Measurements from ENCODE around the gene STOM. TPM values are rescaled to one million over a fixed set of nuclear protein-coding genes. Genes with fewer than 3 reads are reported as not detected.
"Not testable (repeated sequence)": the region's sequence is repeated elsewhere in the genome, so short reads cannot be mapped to it uniquely, and the experiment has no call there.

Gene STOM
- total RNA-seq, 2 donors from 2014 or later: 77.9 to 115 TPM

DNA sequence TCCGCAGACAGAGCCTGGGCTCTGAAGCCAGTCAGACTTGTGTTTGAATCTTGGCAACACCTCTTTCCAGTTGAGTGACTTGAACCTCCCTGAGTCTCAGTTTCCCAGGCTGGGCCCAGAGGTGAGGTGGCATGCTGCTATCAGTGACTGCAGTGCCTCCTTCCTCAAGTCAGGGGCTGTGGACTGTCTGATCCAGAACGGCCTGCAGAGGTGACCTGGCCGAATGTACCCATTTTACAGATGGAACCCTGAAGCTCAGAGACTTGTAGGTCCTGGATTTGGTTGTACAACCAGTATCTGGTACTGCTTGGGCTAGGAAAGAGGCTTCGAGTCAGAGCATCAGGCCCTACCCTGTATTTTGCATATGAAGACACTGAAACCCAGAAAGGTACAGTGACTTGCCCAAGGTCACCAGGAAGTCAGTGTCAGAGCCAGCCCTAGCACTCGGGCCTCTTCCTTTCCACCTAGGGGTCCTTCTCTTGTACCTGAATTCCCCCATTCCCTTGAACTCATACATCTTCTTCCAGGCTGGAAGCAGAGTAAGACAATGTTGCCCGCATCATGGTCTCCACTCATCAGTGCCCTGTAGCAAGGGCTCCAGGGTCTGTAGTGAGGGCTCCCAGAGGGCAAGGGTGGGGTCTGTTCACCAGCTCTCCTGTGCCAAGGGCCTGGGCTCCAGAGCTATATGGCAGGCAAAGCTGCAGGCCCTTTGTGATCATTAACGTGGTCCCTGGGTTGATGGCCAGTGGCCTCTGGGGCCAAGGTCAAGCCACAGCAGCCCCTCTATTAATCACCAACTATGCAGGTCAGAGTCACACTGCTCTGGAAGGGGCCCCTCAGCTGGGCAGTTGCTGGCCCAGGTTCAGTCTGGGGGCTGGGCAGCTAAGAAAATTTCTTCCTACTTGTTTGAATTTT, 73.6 kb downstream of the STOM start:
- Mint-ChIP-seq H3K4me3 (no peak overlapping the region), H3K36me3 (ENCODE audit: low read depth) (peaks cover 11% of the 10 kb centered on the region), H3K27ac (no peak overlapping the region), H3K4me1 (peaks cover 16% of the 10 kb centered on the region), H3K27me3 (peaks cover 28% of the 10 kb centered on the region)
- DNase-seq (no peak), ATAC-seq (no peak)
- no peaks in the 10 kb centered on the region for H3K9me3 ChIP-seq (ENCODE audit: control insufficient read depth, low read length, poor library complexity, severe bottlenecking)

DNA sequence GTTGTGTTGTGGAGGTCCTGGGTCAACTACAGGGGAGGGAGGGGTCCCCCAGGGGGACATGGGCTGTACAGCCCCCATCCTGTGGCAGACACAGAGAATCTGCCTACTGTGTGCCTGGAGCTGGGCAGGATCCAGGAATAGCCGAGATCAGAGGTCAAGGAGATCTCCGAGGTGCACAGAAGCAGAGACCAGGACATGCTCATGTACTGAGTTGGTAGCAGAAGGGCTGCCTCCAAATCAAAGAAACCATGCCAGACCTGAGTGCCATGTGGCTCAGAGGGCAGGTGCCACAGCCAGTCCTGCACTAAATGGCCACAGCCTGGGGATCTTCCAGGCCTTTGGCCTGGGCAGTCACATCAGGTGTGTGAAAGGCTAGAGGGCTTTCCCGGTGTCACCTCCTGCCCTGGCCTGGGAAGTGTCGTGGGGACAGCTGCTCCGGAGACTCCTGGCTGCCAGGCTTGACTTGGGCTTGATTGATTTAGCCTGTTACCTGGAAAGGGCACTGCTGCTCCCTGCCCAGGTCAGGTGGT, 74.3 kb downstream of the STOM start:
- Mint-ChIP-seq H3K27ac (no peak overlapping the region), H3K27me3 (peaks cover 27% of the 10 kb centered on the region), H3K36me3 (ENCODE audit: low read depth) (peaks cover 11% of the 10 kb centered on the region), H3K4me1 (peaks cover 16% of the 10 kb centered on the region), H3K4me3 (no peak overlapping the region)
- no peaks in the 10 kb centered on the region for H3K9me3 ChIP-seq (ENCODE audit: control insufficient read depth, low read length, poor library complexity, severe bottlenecking)
- DNase-seq (no peak), ATAC-seq (no peak)

DNA sequence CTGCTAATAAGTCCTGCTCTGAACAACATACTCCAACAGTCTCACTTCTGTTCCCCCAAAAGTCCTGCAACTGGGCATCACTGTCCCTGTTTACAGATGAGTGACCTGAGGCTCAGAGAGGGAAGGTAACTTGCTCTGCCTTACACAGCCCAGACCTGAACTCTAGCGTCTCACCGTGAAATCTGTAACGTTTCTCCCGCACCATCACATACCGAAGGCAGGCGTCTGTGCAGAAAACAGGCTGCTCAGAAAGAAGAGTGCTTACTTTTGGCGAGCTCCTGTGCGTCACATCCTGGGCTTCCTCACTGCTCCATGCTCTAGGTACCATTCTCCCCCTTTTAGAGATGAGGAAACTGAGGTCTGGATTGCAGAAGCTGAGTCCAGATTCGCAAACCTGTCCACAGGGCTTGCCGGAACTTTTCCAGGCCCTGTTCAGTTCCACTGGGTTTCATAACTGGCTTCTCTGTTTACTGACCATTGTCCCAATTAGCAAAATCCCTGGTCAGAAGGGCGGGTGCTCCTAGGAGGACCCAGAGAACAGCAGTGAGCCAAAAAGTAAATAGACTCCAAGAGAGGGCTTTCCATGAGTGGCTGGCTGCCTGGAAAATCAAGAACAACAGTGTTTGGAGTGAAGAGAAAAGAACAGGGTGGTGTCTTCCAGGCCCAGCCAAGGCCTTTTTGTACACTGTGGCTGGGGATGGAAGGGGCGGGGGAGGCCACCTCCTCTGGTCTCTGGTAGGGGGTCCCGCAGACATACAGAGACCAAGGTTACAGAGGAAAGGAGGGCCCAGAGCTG, 75.0 kb downstream of the STOM start:
- Mint-ChIP-seq H3K27me3 (peaks cover 21% of the 10 kb centered on the region), H3K4me1 (peaks cover 10% of the 10 kb centered on the region), H3K4me3 (no peak overlapping the region), H3K27ac (no peak overlapping the region), H3K36me3 (ENCODE audit: low read depth) (peaks cover 6% of the 10 kb centered on the region)
- no peaks in the 10 kb centered on the region for H3K9me3 ChIP-seq (ENCODE audit: control insufficient read depth, low read length, poor library complexity, severe bottlenecking)
- no peak for ATAC-seq
- DNase-seq: no peak

DNA sequence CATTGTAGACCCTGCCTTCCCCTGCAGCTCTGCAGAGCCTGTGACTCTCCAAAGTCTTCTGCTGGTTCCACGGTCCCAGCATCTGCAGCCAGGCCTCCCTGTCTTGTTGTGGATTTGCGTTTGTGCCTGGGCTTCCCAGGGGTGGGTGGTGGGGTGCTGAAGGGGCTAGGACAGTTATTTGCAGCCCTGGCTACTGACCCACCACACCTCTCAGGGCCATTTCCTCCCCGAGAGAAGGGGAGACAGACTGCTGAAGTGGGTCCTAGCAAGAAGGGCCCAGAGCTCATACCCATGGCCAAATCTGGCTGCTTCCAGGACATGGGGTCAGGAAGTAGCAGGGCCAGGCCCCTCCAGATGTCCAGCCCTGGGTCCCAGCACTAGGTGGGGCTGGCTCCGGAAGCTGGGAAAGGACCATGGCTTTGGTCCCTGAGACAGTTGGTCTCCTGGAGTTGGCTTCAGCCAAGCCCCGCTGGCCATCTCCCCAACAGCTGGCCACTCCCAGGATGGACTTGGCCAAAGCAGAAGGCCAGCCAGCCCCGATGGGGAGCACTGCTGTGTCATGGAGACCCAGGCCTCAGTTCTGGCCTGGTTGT, 75.8 kb downstream of the STOM start:
- Mint-ChIP-seq H3K4me1 (peaks cover 8% of the 10 kb centered on the region), H3K4me3 (no peak overlapping the region), H3K27ac (no peak overlapping the region), H3K27me3 (peaks cover 18% of the 10 kb centered on the region), H3K36me3 (ENCODE audit: low read depth) (peaks cover 4% of the 10 kb centered on the region)
- ATAC-seq (no peak), DNase-seq (no peak)
- H3K9me3 ChIP-seq (ENCODE audit: control insufficient read depth, low read length, poor library complexity, severe bottlenecking): no peaks in the 10 kb centered on the region

DNA sequence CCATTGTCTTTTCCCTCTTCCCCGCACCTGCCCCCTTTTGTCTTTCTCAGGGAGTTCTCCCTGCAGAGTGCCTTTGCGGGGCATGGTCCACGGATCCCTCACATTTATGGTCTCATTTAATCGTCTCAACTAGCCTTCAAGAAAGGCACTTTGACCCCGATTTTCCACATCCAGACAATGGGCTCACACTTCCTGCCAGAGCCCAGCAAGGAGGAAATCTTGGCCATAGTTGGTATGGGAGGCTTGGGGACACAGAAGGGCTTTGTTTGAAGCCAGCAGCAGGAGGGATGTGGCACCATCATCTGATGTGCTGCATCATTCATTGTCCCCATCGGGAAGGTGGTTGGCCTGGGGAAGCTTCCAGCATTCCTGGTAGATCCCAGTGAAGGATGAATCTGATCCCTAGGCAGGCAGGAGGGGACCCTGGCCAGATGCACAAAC, 77.2 kb downstream of the STOM start:
- DNase-seq: no peak
- Mint-ChIP-seq H3K4me3 (no peak overlapping the region), H3K27me3 (peaks cover 9% of the 10 kb centered on the region), H3K36me3 (ENCODE audit: low read depth) (peaks cover 2% of the 10 kb centered on the region), H3K4me1 (no peaks in the 10 kb centered on the region), H3K27ac (no peak overlapping the region)
- no peak for ATAC-seq
- no peaks in the 10 kb centered on the region for H3K9me3 ChIP-seq (ENCODE audit: control insufficient read depth, low read length, poor library complexity, severe bottlenecking)

DNA sequence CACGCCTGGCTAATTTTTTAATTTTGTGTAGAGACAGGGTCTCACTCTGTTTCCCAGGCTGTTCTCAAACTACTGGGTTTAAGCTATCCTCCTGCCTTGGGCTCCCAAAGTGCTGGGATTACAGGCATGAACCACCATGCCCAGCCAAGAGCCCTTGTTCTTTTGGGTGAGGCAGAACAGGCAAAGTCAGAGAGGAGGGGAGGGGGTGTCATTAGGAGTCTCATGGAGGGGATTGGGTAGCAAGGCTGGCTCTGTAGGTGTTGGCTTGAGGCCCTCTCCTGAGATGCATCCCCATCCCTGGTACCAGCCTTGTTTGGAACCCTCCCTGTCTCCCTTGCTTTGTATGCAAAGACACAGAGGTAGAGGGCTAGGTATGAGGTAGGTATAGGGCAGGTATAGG, 78.0 kb downstream of the STOM start:
- Mint-ChIP-seq H3K4me3 (no peak overlapping the region), H3K36me3 (ENCODE audit: low read depth) (peaks cover 2% of the 10 kb centered on the region)
- no peak for ATAC-seq

DNA sequence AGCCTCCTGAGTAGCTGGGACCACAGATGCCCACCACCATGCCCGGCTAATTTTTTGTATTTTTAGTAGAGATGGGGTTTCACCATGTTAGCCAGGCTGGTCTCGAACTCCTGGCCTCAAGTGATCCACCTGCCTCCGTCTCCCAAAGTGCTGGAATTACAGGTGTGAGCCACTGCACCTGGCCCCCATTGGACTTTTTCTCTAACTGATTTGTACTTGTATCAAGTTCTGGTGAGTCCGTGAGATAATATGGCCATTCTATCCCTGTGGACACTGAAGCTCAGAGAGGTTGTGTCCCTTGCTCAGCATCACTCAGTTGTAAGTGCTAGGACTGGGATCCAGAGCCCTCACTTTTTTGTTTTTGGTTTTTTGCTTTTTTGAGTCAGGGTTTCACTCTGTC, 78.5 kb downstream of the STOM start:
- H3K27ac Mint-ChIP-seq; H3K27me3 Mint-ChIP-seq; H3K4me3 Mint-ChIP-seq; H3K4me1 Mint-ChIP-seq; ATAC-seq; H3K9me3 ChIP-seq (ENCODE audit: control insufficient read depth, low read length, poor library complexity, severe bottlenecking); DNase-seq; H3K36me3 Mint-ChIP-seq (ENCODE audit: low read depth): not testable (repeated sequence)

More for the DNA sequence above, 78.0 kb downstream of the STOM start:
- Mint-ChIP-seq H3K27ac (no peak overlapping the region), H3K4me1 (no peaks in the 10 kb centered on the region), H3K27me3 (peaks cover 5% of the 10 kb centered on the region)
- no peak for DNase-seq
- no peaks in the 10 kb centered on the region for H3K9me3 ChIP-seq (ENCODE audit: control insufficient read depth, low read length, poor library complexity, severe bottlenecking)

DNA sequence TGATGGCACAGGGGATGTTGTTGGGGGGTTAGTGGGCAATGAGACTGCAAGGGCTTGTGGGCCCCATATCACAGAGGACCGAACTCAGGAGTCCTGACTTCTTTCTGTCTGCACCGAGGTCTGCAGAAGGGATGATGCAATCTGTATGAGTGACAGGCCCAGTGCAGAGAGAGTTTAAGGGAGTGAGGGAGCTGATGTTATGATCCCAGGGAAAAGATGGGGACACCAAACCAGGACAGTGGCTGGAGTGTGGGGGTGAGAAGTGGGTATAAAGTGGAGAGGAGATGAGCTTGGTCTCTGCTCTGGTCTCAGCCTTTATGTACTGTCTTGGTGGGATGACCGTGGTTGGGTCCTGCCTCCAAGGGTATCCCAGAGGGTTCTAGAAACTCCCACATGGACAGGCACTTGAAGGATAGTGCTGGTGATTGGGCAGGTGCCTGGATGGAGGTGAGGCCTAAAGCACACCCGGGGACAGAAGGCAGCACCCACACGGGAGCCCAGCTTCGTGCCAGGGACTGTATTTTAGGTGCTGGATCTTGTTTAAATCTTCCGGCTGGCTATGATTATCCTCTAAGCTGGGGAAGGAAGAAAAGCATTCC, 80.2 kb downstream of the STOM start:
- Mint-ChIP-seq H3K27me3 (peaks cover under 1% of the 10 kb centered on the region), H3K27ac (no peak overlapping the region), H3K36me3 (ENCODE audit: low read depth) (peaks cover 3% of the 10 kb centered on the region), H3K4me1 (peaks cover 2% of the 10 kb centered on the region), H3K4me3 (no peak overlapping the region)
- DNase-seq: no peak
- ATAC-seq: no peak
- H3K9me3 ChIP-seq (ENCODE audit: control insufficient read depth, low read length, poor library complexity, severe bottlenecking): no peaks in the 10 kb centered on the region

DNA sequence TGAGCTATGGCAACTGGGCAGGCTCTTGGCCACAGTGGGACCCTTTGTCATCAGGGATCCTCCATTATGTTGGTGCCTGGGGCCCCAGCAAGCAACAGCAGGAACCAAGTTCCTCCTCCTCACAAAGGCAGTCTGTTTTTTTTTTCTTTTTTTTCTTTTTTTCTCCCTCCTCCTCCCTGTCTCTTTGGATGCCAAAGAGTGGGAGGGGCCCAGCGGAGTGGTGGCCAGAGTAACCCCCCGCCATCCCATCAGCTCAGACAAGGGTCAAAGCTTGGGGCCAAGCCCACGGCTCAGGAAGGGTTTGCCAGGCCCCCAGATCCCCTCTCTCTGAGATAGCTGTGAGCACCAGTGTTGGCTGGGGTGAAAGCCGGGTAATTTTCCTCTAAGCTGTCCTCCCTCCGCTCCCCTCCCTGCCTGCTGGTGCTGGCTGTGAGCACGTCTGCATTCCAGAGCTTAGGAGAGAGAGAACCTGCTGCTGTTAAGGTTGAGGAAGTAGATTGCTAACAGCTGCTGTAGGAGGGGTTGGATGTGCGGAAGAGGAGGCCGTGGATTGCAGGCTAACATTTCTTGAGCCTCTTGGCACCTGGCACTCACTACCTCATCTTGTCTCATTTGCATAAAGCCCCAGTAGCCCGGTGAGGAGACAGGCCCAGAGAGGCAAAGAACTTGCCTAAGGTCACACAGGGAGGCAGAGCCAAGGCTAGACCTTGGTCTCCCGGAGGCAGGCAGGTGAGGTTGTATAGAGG, 80.9 kb downstream of the STOM start:
- Mint-ChIP-seq H3K4me3 (no peak overlapping the region), H3K27me3 (no peaks in the 10 kb centered on the region), H3K27ac (no peak overlapping the region), H3K4me1 (peaks cover 2% of the 10 kb centered on the region), H3K36me3 (ENCODE audit: low read depth) (peaks cover 3% of the 10 kb centered on the region)
- no peak for ATAC-seq
- no peaks in the 10 kb centered on the region for H3K9me3 ChIP-seq (ENCODE audit: control insufficient read depth, low read length, poor library complexity, severe bottlenecking)
- DNase-seq: no peak

Other genes with a start within 250 kb of the STOM start
- gene RAB14, start 168.4 kb downstream of the STOM start, total RNA-seq: 10 to 100 TPM; 42.1 to 49.8 TPM
- gene GSN, start 102.1 kb downstream of the STOM start, total RNA-seq: 10 to 100 TPM in 1 of 2 donors, 1 to 10 TPM in 1; 5.4 to 29.6 TPM
- gene GGTA1, start 129.6 kb upstream of the STOM start, total RNA-seq: 1 to 10 TPM in 1 of 2 donors, under 1 TPM in 1; 0.50 to 7.7 TPM